Bronchial epithelial cell (primary cell): Measurements from ENCODE around the gene HMCN2. TPM values are rescaled to one million over a fixed set of nuclear protein-coding genes. Genes with fewer than 3 reads are reported as not detected.

ENCODE experiments used
- DNase-seq: peaks from one replicate; pipeline ENCODE4 v3.0.0-alpha.2; 2010; ENCODE audit warnings: low read depth
- FAIRE-seq: peaks from 2 replicates; lab custom pipeline; 2011; peaks lifted over from hg19 to GRCh38; lab: Jason Lieb, UNC
- H3K27me3 ChIP-seq: 2 replicates; pipeline ENCODE4 v1.5.1; 2011; ENCODE audit warnings: low read length; ENCODE audit not compliant: control insufficient read depth, insufficient read depth
- H3K36me3 ChIP-seq: 2 replicates; pipeline ENCODE4 v1.5.1; 2011; ENCODE audit warnings: low read length; ENCODE audit not compliant: control insufficient read depth, insufficient read depth
- H3K4me3 ChIP-seq: 2 replicates; pipeline ENCODE4 v1.5.1; 2011; ENCODE audit warnings: mild to moderate bottlenecking, low read depth, low read length, control low read depth
- CTCF ChIP-seq: IDR thresholded peaks from 2 replicates; pipeline ENCODE4 v1.5.1; 2011; ENCODE audit warnings: mild to moderate bottlenecking, moderate library complexity, low read length, control low read depth, inconsistent platforms; ENCODE audit not compliant: insufficient read depth, severe bottlenecking
- total RNA-seq: library from RNA; depleted of rRNA; stranded (reverse); fragments of >200 nt; gene quantifications from 2 replicates; pipeline ENCODE4 v1.2.1, GENCODE V29; 2014

Gene HMCN2
- total RNA-seq, 1 donor from 2014 or later: under 0.01 TPM

GRCh38 chr9:130363755-130364404 lies 98.3 kb downstream of the HMCN2 start:
- TF ChIP-seq CTCF: no peak
- DNase-seq (no peak), FAIRE-seq (no peak)
- Histone ChIP-seq H3K36me3 (no peaks in the 10 kb centered on the region), H3K27me3 (no peaks in the 10 kb centered on the region), H3K4me3 (no peak overlapping the region)

GRCh38 chr9:130364619-130365322 lies 99.2 kb downstream of the HMCN2 start:
- H3K36me3 ChIP-seq: no peaks in the 10 kb centered on the region
- no peak for TF ChIP-seq CTCF

GRCh38 chr9:130365323-130365721 lies 99.8 kb downstream of the HMCN2 start:
- Histone ChIP-seq H3K27me3 (no peaks in the 10 kb centered on the region), H3K4me3 (no peak overlapping the region), H3K36me3 (no peaks in the 10 kb centered on the region)
- DNase-seq (no peak), FAIRE-seq (no peak)
- TF ChIP-seq CTCF: no peak

More at GRCh38 chr9:130364619-130365322, 99.2 kb downstream of the HMCN2 start:
- no peaks in the 10 kb centered on the region for H3K27me3 ChIP-seq
- no peak for FAIRE-seq
- DNase-seq: no peak
- H3K4me3 ChIP-seq: no peak overlapping the region

GRCh38 chr9:130366072-130366471 lies 100.5 kb downstream of the HMCN2 start:
- TF ChIP-seq CTCF: no peak
- H3K27me3 ChIP-seq: no peaks in the 10 kb centered on the region
- no peaks in the 10 kb centered on the region for H3K36me3 ChIP-seq
- DNase-seq (no peak), FAIRE-seq (no peak)
- no peak overlapping the region for H3K4me3 ChIP-seq

GRCh38 chr9:130366888-130367550 lies 101.5 kb downstream of the HMCN2 start:
- FAIRE-seq (peak; percentile 60), DNase-seq (no peak)
- H3K27me3 ChIP-seq: no peaks in the 10 kb centered on the region
- H3K36me3 ChIP-seq: no peaks in the 10 kb centered on the region
- no peak overlapping the region for H3K4me3 ChIP-seq
- TF ChIP-seq CTCF: no peak
